ENCODE data around the gene AMIGO1. TPM values are rescaled to one million over a fixed set of nuclear protein-coding genes. Genes with fewer than 3 reads are reported as not detected.

AMIGO1 gene
- total RNA-seq, 1 donor from 2014 or later, result 3.5 TPM

Other genes starting within 250 kb of the AMIGO1 start
- 5.0 TPM for gene PSRC1, start 226.6 kb downstream of the AMIGO1 start, total RNA-seq
- not detected for gene MYBPHL, start 202.7 kb downstream of the AMIGO1 start, total RNA-seq
- gene SORT1, start 111.8 kb downstream of the AMIGO1 start, total RNA-seq, result 30.9 TPM
- gene PSMA5, start 83.3 kb downstream of the AMIGO1 start, total RNA-seq, result 24.6 TPM
- gene SYPL2, start 43.2 kb downstream of the AMIGO1 start, total RNA-seq, result 5.7 TPM
- gene ATXN7L2, start 25.8 kb downstream of the AMIGO1 start, total RNA-seq, result 2.6 TPM
- gene CYB561D1, start 15.6 kb downstream of the AMIGO1 start, total RNA-seq, result 4.1 TPM
- under 0.01 TPM for gene GPR61, start 30.1 kb upstream of the AMIGO1 start, total RNA-seq
- 11.8 TPM for gene GNAI3, start 38.9 kb upstream of the AMIGO1 start, total RNA-seq
- not detected for gene GNAT2, start 109.9 kb upstream of the AMIGO1 start, total RNA-seq
- 29.9 TPM for gene AMPD2, start 110.1 kb upstream of the AMIGO1 start, total RNA-seq
- gene GSTM4, start 146.4 kb upstream of the AMIGO1 start, total RNA-seq, result 10.2 TPM
- gene GSTM2, start 158.3 kb upstream of the AMIGO1 start, total RNA-seq, result 68.4 TPM
- not detected for gene GSTM1, start 178.1 kb upstream of the AMIGO1 start, total RNA-seq
- gene GSTM5, start 202.5 kb upstream of the AMIGO1 start, total RNA-seq, result 12.3 TPM
- gene GSTM3, start 231.3 kb upstream of the AMIGO1 start, total RNA-seq, result 40.7 TPM

Data from skin of body (tissue), 1 donor.